IPS-18c (cell line): Measurements from ENCODE around the gene NDUFAB1.
A peak's percentile ranks its signal among the peaks of the same experiment; 100 is the strongest.
"Not testable (repeated sequence)": the region's sequence is repeated elsewhere in the genome, so short reads cannot be mapped to it uniquely, and the experiment has no call there.

Source experiments
- H3K4me3 ChIP-seq: 2 replicates; pipeline ENCODE4 v1.7.0; 2013; ENCODE audit warnings: low read depth, mild to moderate bottlenecking, low read length, moderate library complexity; ENCODE audit not compliant: insufficient read depth
- H3K9me3 ChIP-seq: one replicate; pipeline ENCODE4 v1.6.1; 2013; ENCODE audit warnings: mild to moderate bottlenecking, low read length, moderate library complexity; ENCODE audit not compliant: control insufficient read depth, insufficient read depth

NDUFAB1 gene

DNA sequence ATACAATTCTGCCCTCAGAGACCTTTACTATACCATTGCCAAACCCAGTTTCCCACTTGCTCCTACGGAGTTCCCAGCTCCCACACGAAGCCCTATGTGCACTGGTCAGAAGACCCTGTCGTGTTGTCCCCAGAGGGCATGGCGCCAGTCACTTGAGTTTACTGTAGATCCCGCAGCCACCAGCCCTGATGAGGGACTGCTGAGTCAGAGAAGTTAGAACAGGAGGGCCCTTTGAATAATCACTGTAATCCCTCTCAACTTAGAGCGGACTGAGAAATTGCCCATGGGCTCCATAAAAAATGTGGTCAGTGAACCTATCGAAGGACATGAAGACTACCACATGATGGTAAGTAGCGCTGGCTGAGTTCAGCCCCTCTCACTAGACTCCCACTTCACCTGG lies 29.4 kb downstream of the NDUFAB1 start:
- no peak overlapping the region for H3K4me3 ChIP-seq
- H3K9me3 ChIP-seq = no peaks in the 10 kb centered on the region

DNA sequence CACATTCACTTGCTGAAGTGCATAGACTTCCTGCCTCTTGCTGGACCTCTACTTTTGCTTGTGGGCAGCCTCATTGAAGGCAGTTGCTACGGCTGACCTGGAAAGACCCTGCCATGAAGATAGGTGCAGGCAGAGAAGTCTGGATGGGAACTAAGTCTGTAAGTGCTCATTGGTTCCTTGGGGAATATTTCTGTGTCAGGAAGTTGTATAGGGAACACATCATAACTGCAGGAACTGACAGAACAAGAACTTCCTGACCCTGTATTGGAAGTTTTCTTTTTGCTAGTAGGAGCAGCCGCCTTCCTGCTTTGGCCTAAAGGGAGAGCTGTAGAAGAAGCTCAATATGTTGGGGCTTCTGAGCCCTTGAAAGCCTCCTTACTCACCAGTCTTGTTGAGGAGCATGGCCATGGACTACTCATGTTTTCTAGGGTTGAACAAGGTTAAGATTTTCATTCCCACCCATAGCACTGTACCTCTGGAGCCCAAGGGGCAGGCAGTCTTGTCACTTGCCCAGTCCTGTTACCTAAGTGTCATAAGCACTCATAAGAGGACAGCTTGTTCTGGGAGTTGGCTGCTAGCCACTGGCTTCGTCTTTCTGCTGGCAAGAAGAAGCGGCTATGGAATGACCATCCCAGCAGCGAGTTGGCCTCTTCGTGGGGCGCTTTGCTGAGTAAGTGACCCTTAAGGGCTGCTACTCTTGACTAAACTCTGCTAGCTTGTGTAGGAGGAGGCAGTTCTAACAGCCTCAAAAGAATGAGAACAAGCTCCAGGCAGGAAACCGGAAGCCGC lies 31.3 kb downstream of the NDUFAB1 start:
- no peaks in the 10 kb centered on the region for H3K9me3 ChIP-seq
- no peak overlapping the region for H3K4me3 ChIP-seq

DNA sequence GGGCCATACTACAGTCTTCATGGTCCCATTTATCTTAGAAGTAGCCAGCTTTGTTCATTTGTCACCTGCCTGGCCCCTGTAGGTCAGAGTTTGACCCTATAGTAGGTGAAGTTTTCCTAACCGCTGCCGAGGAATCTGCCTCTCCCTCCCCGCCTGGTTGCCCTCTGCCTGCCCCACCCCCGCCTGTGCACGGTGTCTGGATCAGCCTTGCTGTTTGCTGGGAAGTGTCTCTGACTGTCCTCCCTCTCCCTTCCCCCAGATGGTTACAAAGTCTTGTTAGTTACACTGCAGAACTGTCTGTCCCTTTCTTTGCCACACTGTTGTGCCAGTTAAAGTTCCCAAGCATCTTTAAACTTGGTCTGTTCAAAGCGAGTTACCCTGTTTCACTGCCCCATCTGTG lies 32.9 kb downstream of the NDUFAB1 start:
- Histone ChIP-seq H3K4me3 (no peak overlapping the region), H3K9me3 (no peaks in the 10 kb centered on the region)

DNA sequence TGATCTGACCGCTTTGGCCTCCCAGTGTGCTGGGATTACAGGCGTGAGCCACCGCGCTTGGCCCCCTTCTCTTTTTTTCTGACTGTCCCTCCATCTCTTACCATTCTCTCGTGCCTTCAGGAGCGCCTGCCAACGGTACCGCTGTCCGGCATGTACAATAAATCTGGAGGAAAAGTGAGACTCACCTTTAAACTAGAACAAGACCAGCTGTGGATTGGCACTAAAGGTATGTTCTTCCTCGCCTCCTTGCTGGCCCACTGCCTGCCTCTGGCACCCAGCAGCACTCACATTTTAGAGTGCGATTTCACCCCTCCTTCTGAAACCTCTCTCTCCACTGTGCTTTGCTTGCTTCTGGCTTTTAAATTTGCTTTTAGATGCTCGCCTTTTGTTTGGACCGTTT lies 33.6 kb downstream of the NDUFAB1 start:
- Histone ChIP-seq H3K4me3 (no peak overlapping the region), H3K9me3 (no peaks in the 10 kb centered on the region)

DNA sequence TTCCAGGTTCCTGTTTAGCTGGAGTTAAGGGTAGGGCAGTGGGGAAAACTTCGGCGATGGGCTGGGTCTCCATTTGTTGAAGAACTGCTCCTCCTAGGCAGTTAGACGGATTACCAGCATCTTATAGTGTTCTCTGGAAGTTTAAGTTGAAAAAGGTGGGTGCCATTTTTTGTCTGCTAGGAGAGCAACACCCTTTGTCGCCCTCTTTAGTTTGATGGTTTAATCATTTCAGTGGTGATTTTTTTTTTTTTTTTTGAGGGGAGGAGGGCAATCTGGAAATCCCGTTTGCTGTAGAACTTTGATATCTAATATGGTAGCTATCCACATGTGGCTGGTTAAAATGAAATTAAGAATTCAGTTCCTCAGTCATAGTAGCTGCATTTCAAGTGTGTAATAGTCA lies 34.5 kb downstream of the NDUFAB1 start:
- no peaks in the 10 kb centered on the region for H3K9me3 ChIP-seq
- no peak overlapping the region for H3K4me3 ChIP-seq

DNA sequence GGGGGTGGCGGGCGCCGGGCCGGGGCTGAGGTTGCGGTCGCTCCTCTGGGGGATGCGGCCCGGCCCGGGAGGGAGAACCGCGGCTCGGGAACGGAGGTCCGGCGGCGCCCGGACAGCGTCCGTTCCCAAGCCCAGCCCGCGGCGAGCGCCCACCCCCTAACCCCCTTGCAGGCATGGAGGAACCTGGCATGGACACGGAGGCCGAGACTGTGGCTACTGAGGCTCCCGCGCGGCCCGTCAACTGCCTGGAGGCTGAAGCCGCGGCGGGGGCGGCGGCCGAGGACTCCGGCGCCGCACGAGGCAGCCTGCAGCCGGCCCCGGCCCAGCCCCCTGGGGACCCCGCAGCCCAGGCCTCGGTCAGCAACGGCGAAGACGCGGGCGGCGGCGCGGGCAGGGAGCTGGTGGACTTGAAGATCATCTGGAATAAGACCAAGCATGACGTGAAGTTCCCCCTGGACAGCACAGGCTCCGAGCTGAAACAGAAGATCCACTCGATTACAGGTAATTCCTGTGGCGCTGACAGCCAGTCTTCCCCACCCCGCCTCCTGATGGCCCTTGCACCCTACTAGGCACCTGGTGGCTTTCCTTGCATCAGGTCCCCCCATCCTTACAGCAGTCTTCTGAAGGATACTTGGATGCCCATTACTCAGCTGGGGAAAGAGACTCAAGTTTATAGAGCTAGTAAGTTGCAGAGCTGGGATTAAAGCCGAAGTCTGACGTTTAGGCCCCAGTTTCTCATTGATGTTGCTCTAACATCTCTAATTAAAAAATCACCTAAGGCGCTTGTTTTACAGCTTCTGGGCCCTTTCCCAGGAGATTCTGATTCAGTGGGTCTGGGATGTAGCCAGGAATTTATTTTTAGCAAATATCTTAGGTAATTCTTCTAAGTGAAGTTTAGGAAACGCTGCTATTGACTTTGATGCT lies 38.1 kb downstream of the NDUFAB1 start:
- peak overlapping the region; percentile 95 for H3K4me3 ChIP-seq
- H3K9me3 ChIP-seq = no peaks in the 10 kb centered on the region

DNA sequence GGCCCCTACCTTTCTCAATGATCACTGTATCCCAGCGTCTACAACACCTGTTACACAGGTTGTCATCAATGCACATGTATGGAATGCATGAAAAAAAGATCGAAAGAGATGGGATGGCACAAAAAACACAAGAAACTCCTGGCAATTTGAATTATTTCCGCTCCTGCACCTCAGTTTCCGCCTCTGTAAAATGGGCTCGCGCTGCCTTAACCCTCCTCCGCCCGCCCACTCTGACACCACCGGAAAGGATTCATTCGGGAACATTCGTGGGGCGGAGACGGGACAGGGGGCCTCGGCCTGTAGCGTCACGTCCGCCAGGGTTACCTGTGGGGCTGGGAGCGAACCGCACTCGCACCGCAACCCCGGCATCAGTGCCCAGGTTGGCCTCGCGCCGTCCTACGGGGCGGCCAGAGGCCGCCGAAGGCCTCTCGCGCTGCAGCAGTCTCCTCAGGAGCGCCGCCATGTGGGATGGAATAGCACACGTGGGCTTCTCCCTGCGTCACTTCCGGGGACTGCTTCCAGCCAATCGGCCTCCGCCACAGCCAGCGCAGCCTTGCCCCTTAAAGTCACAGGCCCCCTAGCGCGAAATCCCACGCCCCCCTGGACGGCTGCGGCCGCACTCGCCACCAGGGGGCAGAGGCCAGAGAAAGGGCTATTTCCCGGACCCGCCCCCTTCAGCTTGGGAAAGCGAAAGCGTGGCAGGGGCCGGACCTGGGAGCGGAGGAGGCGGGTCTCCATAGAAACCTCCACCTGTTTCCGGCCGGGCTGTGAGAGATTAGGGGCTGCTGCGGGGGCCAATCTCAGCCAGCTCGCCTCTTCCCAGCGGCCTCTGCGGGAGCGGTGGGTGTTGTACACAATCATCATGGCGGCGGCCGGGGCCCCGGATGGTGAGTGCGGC lies 39.0 kb downstream of the NDUFAB1 start, which contains the start of the genes EARS2 and UBFD1:
Gene EARS2 (minus strand): TSS at position 470 of the 898 bp plus-strand sequence. CDS start 7 bp downstream, at position 463.
Gene UBFD1 (plus strand): TSS at position 847 of the 898 bp plus-strand sequence. CDS start 16 bp downstream, at position 863.
- peak within 1 kb of the TSS; percentile 95 for H3K4me3 ChIP-seq
- no peaks in the 10 kb centered on the region for H3K9me3 ChIP-seq

DNA sequence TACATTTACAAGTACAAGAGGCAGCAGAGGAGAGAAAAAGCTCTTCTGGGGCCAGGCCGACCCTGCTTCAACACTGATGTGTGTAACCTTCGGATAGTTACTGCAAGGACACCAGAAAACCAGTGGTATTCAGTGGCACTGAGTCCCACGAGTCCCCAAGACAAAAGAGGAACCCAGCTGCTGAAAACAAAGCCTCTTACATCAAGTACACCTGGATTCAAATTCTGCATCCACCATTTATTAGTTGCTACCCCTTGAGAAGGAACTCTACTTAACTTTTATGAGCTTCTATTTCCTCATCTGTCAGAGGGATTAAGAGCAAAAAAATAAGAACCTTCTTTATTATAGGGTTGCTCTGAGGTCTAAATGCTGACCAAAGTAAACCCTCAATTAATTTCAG lies 41.6 kb downstream of the NDUFAB1 start:
- no peak overlapping the region for H3K4me3 ChIP-seq
- no peaks in the 10 kb centered on the region for H3K9me3 ChIP-seq

DNA sequence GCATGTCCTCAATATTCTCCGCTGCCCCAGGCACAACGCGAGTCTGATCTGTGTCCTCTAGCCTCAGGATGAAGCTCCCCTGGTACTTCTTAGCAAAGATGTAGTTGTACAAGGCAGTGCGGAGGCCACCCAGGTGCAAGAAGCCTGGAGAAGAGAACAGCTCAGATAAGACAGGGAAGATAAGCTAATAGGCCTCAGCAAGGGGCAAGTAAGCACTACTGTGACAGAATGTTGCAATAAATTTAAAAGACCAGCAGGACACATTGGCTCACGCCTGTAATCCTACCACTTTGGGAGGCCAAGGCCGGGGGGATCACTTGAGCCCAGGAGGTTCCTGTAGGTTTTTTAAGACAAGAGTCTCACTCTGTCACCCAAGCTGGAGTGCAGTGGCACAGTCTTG lies 44.0 kb downstream of the NDUFAB1 start:
- Histone ChIP-seq H3K9me3 (no peaks in the 10 kb centered on the region), H3K4me3 (no peak overlapping the region)

DNA sequence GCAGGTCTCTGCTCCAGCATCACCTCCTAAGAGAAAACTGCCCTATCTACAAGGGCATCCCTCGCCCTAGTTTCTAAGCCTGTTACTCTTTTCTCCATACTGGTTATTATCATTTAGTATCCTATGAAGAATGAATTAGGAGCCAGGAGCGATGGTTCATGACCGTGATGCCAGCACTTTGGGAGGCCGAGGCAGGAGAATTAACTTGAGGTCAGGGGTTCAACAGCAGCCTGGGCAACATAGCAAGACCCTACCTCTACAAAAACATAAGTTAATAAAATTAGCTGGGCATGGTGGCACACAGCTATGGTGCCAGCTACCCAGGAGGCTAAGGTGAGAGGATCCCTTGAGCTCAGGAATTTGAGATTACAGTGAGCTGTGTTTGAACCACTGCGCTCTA lies 46.2 kb downstream of the NDUFAB1 start:
- Histone ChIP-seq H3K4me3 (no peak overlapping the region), H3K9me3 (no peaks in the 10 kb centered on the region)

DNA sequence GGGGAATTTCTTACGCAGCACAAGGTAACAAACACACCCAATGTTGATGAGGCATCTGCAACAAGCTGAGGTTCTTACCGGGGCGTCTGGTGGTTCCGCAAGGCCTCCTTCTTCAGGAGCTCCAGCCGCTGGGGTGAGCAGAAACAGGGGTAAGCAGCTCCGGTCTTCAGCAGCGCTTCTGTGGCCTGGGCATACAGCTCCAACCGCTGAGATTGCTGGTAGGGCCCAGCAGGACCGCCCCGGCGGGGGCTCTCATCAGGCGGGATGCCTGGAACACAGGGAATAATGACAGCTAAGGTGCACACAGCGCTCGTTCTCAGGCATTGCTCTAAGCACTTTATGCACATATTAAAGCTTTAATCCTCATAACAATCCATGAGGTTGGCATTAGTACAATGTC lies 51.7 kb downstream of the NDUFAB1 start:
- Histone ChIP-seq H3K9me3 (no peaks in the 10 kb centered on the region), H3K4me3 (no peak overlapping the region)

DNA sequence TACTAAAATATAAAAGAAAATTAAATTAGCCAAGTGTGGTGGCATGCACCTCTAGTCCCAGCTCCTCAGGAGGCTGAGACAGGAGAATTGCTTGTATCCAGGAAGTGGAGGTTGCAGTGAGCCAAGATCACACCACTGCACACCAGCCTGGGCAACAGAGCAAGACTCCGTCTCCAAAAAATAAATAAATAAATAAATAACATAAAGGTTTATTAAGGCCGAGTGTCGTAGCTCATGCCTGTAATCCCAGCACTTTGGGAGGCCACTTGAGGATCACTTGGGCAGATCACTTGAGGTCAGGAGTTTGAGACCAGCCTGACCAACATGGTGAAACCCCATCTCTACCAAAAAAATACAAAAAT lies 55.3 kb downstream of the NDUFAB1 start:
- H3K4me3 ChIP-seq, H3K9me3 ChIP-seq: not testable (repeated sequence)

DNA sequence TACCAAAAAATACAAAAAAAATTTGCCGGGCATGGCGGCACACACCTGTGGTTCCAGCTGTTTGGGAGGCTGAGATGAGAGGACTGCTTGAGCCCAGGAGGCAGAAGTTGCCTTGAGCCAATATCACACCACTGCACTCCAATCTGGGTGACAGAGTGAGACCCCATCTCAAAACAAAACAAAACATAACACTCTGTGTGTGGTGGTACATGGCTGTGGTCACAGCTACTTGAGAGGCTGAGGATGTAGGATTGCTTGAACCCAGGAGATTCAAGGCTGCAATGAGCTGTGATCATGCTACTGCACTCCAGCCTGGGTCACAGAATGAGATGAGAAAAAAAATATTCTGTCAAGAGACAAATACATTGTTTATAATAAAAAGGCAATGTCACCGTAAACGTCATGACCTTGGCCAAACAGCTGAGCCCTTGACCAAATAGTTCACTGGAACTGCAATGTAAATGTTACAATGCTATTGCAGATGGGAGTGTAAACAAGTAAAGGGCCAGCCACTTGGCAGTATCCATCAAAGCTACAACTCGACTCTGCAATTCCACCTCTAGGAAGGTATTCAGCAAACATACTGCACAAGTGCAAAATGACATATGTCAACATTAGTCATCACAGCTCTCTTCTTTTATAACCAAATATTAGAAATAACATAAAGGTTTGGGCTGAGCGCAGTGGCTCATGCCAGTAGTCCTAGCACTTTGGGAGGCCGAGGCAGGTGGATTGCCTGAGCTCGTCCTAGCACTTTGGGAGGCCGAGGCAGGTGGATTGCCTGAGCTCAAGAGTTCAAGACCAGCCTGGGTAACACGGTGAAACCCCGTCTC lies 55.9 kb downstream of the NDUFAB1 start:
- H3K9me3 ChIP-seq = no peaks in the 10 kb centered on the region
- H3K4me3 ChIP-seq = no peak overlapping the region

DNA sequence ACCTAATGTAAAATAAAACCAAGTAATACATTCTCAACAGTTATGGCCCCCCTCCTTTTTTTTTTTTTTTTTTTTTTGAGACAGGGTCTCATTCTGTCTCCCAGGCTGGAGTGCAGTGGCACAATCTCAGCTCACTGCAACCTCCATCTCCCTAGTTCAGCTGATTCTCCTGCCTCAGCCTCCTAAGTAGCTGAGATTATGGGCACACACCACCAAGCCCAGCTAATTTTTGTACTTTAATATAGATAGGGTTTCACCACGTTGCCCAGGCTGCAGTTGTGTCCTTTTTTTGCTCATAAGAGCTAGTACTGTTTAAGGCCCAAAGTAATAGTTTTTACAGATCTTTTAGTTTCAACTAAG lies 57.2 kb downstream of the NDUFAB1 start:
- no peaks in the 10 kb centered on the region for H3K9me3 ChIP-seq
- no peak overlapping the region for H3K4me3 ChIP-seq

DNA sequence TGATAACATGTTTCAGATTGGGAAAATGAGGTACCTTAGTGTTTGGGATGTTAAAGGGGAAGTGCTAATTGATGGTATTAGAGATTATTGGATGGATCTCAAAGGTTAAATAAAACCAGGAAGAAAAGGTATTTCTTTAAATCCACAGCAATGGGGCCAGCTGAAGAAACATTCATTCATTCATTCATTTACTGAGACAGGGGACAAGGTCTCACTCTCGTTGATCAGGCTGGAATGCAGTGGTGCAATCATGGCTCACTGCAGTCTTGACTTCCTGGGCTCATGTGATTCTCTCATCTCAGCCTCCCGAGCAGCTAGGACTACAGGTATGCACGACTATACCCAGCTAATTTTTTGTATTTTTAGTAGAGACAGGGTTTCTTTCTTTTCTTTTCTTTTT lies 58.7 kb downstream of the NDUFAB1 start:
- H3K9me3 ChIP-seq = no peaks in the 10 kb centered on the region
- H3K4me3 ChIP-seq = no peak overlapping the region

DNA sequence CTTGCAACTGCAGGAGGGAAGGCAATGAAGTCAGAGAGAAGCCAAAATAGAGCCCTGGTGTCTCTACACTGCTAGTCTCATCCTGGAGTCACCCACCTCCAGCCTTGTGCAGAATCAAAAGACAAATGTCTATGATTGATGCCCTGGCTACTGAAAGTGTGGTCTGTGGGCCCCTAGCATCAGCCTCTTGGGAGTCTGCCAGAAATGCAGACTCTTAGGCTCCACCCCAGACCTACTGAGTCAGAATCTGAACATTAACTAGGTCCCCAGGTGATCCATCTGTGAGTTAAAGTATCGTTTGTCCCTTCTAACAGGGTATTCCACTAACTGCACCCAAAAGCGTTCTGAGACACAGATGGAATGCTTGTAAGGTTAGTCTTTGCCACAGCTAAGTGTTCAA lies 60.2 kb downstream of the NDUFAB1 start:
- Histone ChIP-seq H3K4me3 (no peak overlapping the region), H3K9me3 (no peaks in the 10 kb centered on the region)
